GM19099 (cell line): Measurements from ENCODE around the gene SLC35G6.

Experiments
- POLR2A ChIP-seq: IDR thresholded peaks from 3 replicates; pipeline ENCODE4 v1.6.1; 2011; ENCODE audit warnings: low read depth; ENCODE audit not compliant: insufficient read length; ENCODE audit errors: extremely low read depth

SLC35G6 gene

GRCh38 chr17:7444682-7445618 lies 36.3 kb upstream of the SLC35G6 start, which contains the start of gene CHRNB1:
TSS of gene CHRNB1 (plus strand) at chr17:7445061. CDS start at chr17:7445128, 67 bp downstream.
- TF ChIP-seq POLR2A: no peak

- no peak for TF ChIP-seq POLR2A
Measured at GRCh38 chr17:7445619-7445968, 35.7 kb upstream of the SLC35G6 start.

GRCh38 chr17:7448461-7448860 lies 32.8 kb upstream of the SLC35G6 start:
- no peak for TF ChIP-seq POLR2A

GRCh38 chr17:7459961-7460545 lies 21.2 kb upstream of the SLC35G6 start:
- no peak for TF ChIP-seq POLR2A

GRCh38 chr17:7460850-7461660 lies 20.2 kb upstream of the SLC35G6 start:
- no peak for TF ChIP-seq POLR2A

GRCh38 chr17:7462474-7463371 lies 18.5 kb upstream of the SLC35G6 start:
- TF ChIP-seq POLR2A: no peak

- TF ChIP-seq POLR2A: no peak
Measured at GRCh38 chr17:7463372-7463846, 17.8 kb upstream of the SLC35G6 start.

GRCh38 chr17:7464081-7464480 lies 17.2 kb upstream of the SLC35G6 start:
- no peak for TF ChIP-seq POLR2A

- no peak for TF ChIP-seq POLR2A
Measured at GRCh38 chr17:7465597-7466275, 15.5 kb upstream of the SLC35G6 start.

GRCh38 chr17:7466318-7466638 lies 15.0 kb upstream of the SLC35G6 start:
- TF ChIP-seq POLR2A: no peak

GRCh38 chr17:7466639-7467341 lies 14.5 kb upstream of the SLC35G6 start:
- TF ChIP-seq POLR2A: no peak

GRCh38 chr17:7467498-7467897 lies 13.7 kb upstream of the SLC35G6 start:
- TF ChIP-seq POLR2A: no peak

- TF ChIP-seq POLR2A: no peak
Measured at GRCh38 chr17:7468290-7468689, 13.0 kb upstream of the SLC35G6 start.
